Nephron progenitor cell (in vitro differentiated cells): Measurements from ENCODE around the gene DCTD.

Source experiments
- DNase-seq: peaks from one replicate; pipeline ENCODE4 v3.0.0; 2021
- H3K27ac Mint-ChIP-seq: 2 replicates; pipeline ENCODE4 v1.8.0; 2021; ENCODE audit warnings: mild to moderate bottlenecking, moderate library complexity, mixed read lengths
- H3K27me3 Mint-ChIP-seq: 2 replicates; pipeline ENCODE4 v1.8.0; 2021; ENCODE audit warnings: mild to moderate bottlenecking, low read depth, mixed read lengths; ENCODE audit not compliant: poor library complexity
- H3K36me3 Mint-ChIP-seq: 2 replicates; pipeline ENCODE4 v1.8.0; 2021; ENCODE audit warnings: low read depth, mixed read lengths
- H3K4me1 Mint-ChIP-seq: 2 replicates; pipeline ENCODE4 v1.8.0; 2021; ENCODE audit warnings: mixed read lengths
- H3K4me3 Mint-ChIP-seq: 2 replicates; pipeline ENCODE4 v1.8.0; 2021; ENCODE audit warnings: mild to moderate bottlenecking, moderate library complexity, mixed read lengths
- H3K9me3 Mint-ChIP-seq: 2 replicates; pipeline ENCODE4 v1.8.0; 2021; ENCODE audit warnings: mild to moderate bottlenecking, moderate library complexity, mixed read lengths
- CTCF ChIP-seq: fragments of 200-600 bp; sonication (generic); IDR thresholded peaks from 2 replicates; pipeline ENCODE4 v1.5.0; 2021; ENCODE audit warnings: antibody characterized with exemption

DCTD gene

DNA sequence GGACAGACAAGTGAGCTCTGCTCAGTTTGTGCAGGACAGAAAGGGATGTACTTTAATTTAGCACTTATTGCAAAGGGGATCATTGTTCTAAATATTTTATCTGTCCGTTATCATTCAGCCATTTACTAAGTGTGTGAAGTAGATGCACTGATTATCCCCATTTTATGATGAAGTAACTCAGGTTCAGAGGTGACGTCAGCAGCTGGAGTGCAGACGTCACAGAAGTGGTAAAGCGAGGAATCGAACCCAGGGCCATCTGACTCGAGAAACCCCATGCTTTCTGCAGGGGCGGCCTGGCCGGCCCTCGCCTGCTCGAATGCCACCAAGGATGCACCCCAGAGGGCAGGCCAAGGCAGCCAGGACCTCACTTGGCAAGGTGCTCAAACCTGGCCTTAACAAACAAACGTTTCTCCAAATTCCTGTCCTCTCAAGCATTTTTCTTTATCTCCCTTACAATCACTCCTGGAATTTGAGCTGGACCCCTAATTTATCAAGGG is 75.0 kb downstream of the DCTD start:
- peaks cover 49% of the 10 kb centered on the region for H3K4me1 Mint-ChIP-seq
- H3K4me3 Mint-ChIP-seq, result no peak overlapping the region
- no peak for TF ChIP-seq CTCF
- H3K27me3 Mint-ChIP-seq, result peaks cover 3% of the 10 kb centered on the region
- H3K9me3 Mint-ChIP-seq, result peaks cover 4% of the 10 kb centered on the region
- H3K27ac Mint-ChIP-seq, result no peak overlapping the region
- DNase-seq, result no peak
- no peaks in the 10 kb centered on the region for H3K36me3 Mint-ChIP-seq

DNA sequence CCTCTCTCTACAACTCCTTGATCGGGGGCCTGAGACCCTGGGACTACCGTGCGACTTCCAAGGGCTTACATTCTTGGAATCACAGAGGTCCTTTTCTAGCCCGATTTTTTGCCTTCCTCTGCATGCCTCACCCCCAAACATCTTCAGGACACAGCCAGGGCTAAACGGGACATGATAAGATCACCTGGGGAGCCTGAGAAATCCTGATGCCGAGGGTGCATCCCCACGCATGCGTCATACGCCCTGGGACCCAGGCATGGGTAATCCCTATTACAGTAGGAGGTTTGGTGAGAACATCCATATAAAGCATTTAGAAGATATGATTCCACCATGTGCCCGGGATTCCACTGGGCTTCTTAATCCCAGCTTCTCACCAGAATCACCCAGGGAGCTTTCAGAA is 77.1 kb downstream of the DCTD start:
- H3K4me3 Mint-ChIP-seq, result no peak overlapping the region
- H3K27me3 Mint-ChIP-seq, result peaks cover 9% of the 10 kb centered on the region
- peaks cover 36% of the 10 kb centered on the region for H3K4me1 Mint-ChIP-seq
- TF ChIP-seq CTCF, result no peak
- H3K36me3 Mint-ChIP-seq, result no peaks in the 10 kb centered on the region
- no peak overlapping the region for H3K27ac Mint-ChIP-seq
- no peak for DNase-seq
- H3K9me3 Mint-ChIP-seq, result peaks cover 4% of the 10 kb centered on the region
